H9 (cell line): ENCODE data around the gene CARS1. TPM values are rescaled to one million over a fixed set of nuclear protein-coding genes. Genes with fewer than 3 reads are reported as not detected.
A peak's percentile ranks its signal among the peaks of the same experiment; 100 is the strongest.

ENCODE experiments used
- DNase-seq: peaks from one replicate; pipeline ENCODE4 v3.0.0-alpha.2; 2017
- H2AFZ ChIP-seq: one replicate; pipeline ENCODE4 v1.6.1; 2013; ENCODE audit warnings: mild to moderate bottlenecking, low read length, control low read depth, moderate library complexity
- H2AK5ac ChIP-seq: 2 replicates; pipeline ENCODE4 v1.6.1; 2013; ENCODE audit warnings: low read length, control low read depth, mixed read lengths; ENCODE audit not compliant: insufficient read length
- H2BK120ac ChIP-seq: one replicate; pipeline ENCODE4 v1.6.1; 2013; ENCODE audit warnings: low read depth, mild to moderate bottlenecking, low read length, control low read depth, inconsistent platforms; ENCODE audit not compliant: poor library complexity, severe bottlenecking
- H2BK12ac ChIP-seq: 2 replicates; pipeline ENCODE4 v1.6.1; 2013; ENCODE audit warnings: low read length, control low read depth, mixed read lengths, low read depth; ENCODE audit not compliant: insufficient read length
- H2BK15ac ChIP-seq: 2 replicates; pipeline ENCODE4 v1.6.1; 2013; ENCODE audit warnings: low read depth, low read length, control low read depth
- H2BK20ac ChIP-seq: one replicate; pipeline ENCODE4 v1.6.1; 2013; ENCODE audit warnings: low read depth, mild to moderate bottlenecking, low read length, control low read depth, inconsistent platforms; ENCODE audit not compliant: poor library complexity, severe bottlenecking
- H2BK5ac ChIP-seq: 2 replicates; pipeline ENCODE4 v1.6.1; 2013; ENCODE audit warnings: low read length, control low read depth, mixed read lengths; ENCODE audit not compliant: insufficient read length
- H3K14ac ChIP-seq: 2 replicates; pipeline ENCODE4 v1.6.1; 2013; ENCODE audit warnings: low read length, control low read depth; ENCODE audit not compliant: insufficient read depth
- H3K18ac ChIP-seq: 2 replicates; pipeline ENCODE4 v1.6.1; 2013; ENCODE audit warnings: low read depth, mild to moderate bottlenecking, mixed read lengths, low read length, control low read depth; ENCODE audit not compliant: insufficient read length
- H3K23ac ChIP-seq: 2 replicates; pipeline ENCODE4 v1.6.1; 2013; ENCODE audit warnings: low read length, control low read depth, mixed read lengths, low read depth; ENCODE audit not compliant: insufficient read length
- H3K23me2 ChIP-seq: 2 replicates; pipeline ENCODE4 v1.6.1; 2013; ENCODE audit warnings: low read depth, mild to moderate bottlenecking, mixed read lengths, low read length, control low read depth; ENCODE audit not compliant: insufficient read length, poor library complexity, severe bottlenecking
- H3K27ac ChIP-seq: 2 replicates; pipeline ENCODE4 v1.5.1; 2013; ENCODE audit warnings: low read length, control low read depth, mixed read lengths, low read depth; ENCODE audit not compliant: insufficient read length
- H3K27me3 ChIP-seq: 2 replicates; pipeline ENCODE4 v1.6.1; 2013; ENCODE audit warnings: low read length, control low read depth, inconsistent platforms; ENCODE audit not compliant: insufficient read depth
- H3K4ac ChIP-seq: 2 replicates; pipeline ENCODE4 v1.6.1; 2013; ENCODE audit warnings: low read depth, mild to moderate bottlenecking, control low read depth, inconsistent platforms, low read length, moderate library complexity
- H3K4me1 ChIP-seq: 2 replicates; pipeline ENCODE4 v1.6.1; 2013; ENCODE audit warnings: low read length, control low read depth, inconsistent platforms; ENCODE audit not compliant: insufficient read depth
- H3K4me2 ChIP-seq: 2 replicates; pipeline ENCODE4 v1.6.1; 2013; ENCODE audit warnings: low read length, control low read depth, mixed read lengths; ENCODE audit not compliant: insufficient read length, insufficient read depth
- H3K56ac ChIP-seq: 2 replicates; pipeline ENCODE4 v1.6.1; 2013; ENCODE audit warnings: low read depth, mild to moderate bottlenecking, mixed read lengths, low read length, control low read depth; ENCODE audit not compliant: insufficient read length
- H3K79me1 ChIP-seq: 2 replicates; pipeline ENCODE4 v1.6.1; 2013; ENCODE audit warnings: low read depth, mild to moderate bottlenecking, moderate library complexity, low read length, control low read depth, inconsistent platforms; ENCODE audit not compliant: insufficient read depth, poor library complexity, severe bottlenecking
- H3K79me2 ChIP-seq: 2 replicates; pipeline ENCODE4 v1.6.1; 2013; ENCODE audit warnings: low read length, control low read depth, inconsistent platforms; ENCODE audit not compliant: insufficient read depth
- H3K9ac ChIP-seq: 2 replicates; pipeline ENCODE4 v1.6.1; 2013; ENCODE audit warnings: low read length, control low read depth, mixed read lengths; ENCODE audit not compliant: insufficient read length; ENCODE audit errors: extremely low read depth
- H3K9me3 ChIP-seq: one replicate; pipeline ENCODE4 v1.6.1; 2013; ENCODE audit warnings: low read depth, low read length, inconsistent platforms; ENCODE audit not compliant: control insufficient read depth
- H3T11ph ChIP-seq: one replicate; pipeline ENCODE4 v1.6.1; 2013; ENCODE audit warnings: mild to moderate bottlenecking, low read length, control low read depth, inconsistent platforms
- H4K20me1 ChIP-seq: one replicate; pipeline ENCODE4 v1.6.1; 2013; ENCODE audit not compliant: control insufficient read depth, insufficient read length, insufficient read depth
- H4K5ac ChIP-seq: 2 replicates; pipeline ENCODE4 v1.6.1; 2013; ENCODE audit warnings: low read depth, mild to moderate bottlenecking, mixed read lengths, low read length, control low read depth; ENCODE audit not compliant: insufficient read length
- H4K8ac ChIP-seq: replicated peaks from 2 replicates; pipeline ENCODE4 v1.6.1; 2013; ENCODE audit warnings: low read length, control low read depth, mixed read lengths, low read depth; ENCODE audit not compliant: insufficient read length
- H4K91ac ChIP-seq: 2 replicates; pipeline ENCODE4 v1.6.1; 2013; ENCODE audit warnings: low read depth, mild to moderate bottlenecking, moderate library complexity, mixed read lengths, low read length, control low read depth; ENCODE audit not compliant: insufficient read length
- H3K27ac Mint-ChIP-seq, 3 experiments: 2 replicates in 2 of 3; 3 replicates in 1 of 3; pipeline ENCODE4 v1.8.0; 2020 to 2021; ENCODE audit warnings: mixed read lengths in 3 of 3, mild to moderate bottlenecking in 1 of 3, moderate library complexity in 1 of 3
- H3K27me3 Mint-ChIP-seq: 2 replicates; pipeline ENCODE4 v1.8.0; 2021; ENCODE audit warnings: low read depth, mild to moderate bottlenecking, moderate library complexity, mixed read lengths
- H3K36me3 Mint-ChIP-seq, 3 experiments: 2 replicates in 2 of 3; 3 replicates in 1 of 3; pipeline ENCODE4 v1.8.0; 2020 to 2021; ENCODE audit warnings: low read depth in 3 of 3, mixed read lengths in 3 of 3; ENCODE audit not compliant: insufficient read depth in 1 of 3
- H3K4me1 Mint-ChIP-seq, 2 experiments: 2 replicates each; pipeline ENCODE4 v1.8.0; 2020; ENCODE audit warnings: mixed read lengths in 2 of 2
- H3K4me3 Mint-ChIP-seq, 2 experiments: 2 replicates in 1 of 2; 3 replicates in 1 of 2; pipeline ENCODE4 v1.8.0; 2020 to 2021; ENCODE audit warnings: mild to moderate bottlenecking in 2 of 2, mixed read lengths in 2 of 2, moderate library complexity in 1 of 2
- H3K9me3 Mint-ChIP-seq, 2 experiments: 2 replicates in 1 of 2; 3 replicates in 1 of 2; pipeline ENCODE4 v1.8.0; 2020; ENCODE audit warnings: mild to moderate bottlenecking in 2 of 2, mixed read lengths in 2 of 2, moderate library complexity in 1 of 2
- CTCF ChIP-seq: fragments of 200-600 bp; sonication (generic); conservative IDR thresholded peaks from 3 replicates; pipeline ENCODE4 v1.8.0; 2021; ENCODE audit warnings: antibody characterized with exemption, mild to moderate bottlenecking
- WGBS: extraction: QIAGEN DNeasy Blood & Tissue Kit; methylation state at CpG from one replicate; pipeline ENCODE4 v1.1.7; 2013; ENCODE audit warnings: missing lambda C conversion rate, low lambda C conversion rate, mixed read lengths; ENCODE audit not compliant: insufficient read length; ENCODE audit errors: extremely low coverage; 5-methylcytosine and 5-hydroxymethylcytosine counted together
- total RNA-seq: library from RNA; stranded (reverse); gene quantifications from 2 replicates; pipeline ENCODE4 v1.2.1, GENCODE V29; 2021

CARS1 gene
- total RNA-seq, 1 experiment from 2014 or later = 92.3 TPM

DNA sequence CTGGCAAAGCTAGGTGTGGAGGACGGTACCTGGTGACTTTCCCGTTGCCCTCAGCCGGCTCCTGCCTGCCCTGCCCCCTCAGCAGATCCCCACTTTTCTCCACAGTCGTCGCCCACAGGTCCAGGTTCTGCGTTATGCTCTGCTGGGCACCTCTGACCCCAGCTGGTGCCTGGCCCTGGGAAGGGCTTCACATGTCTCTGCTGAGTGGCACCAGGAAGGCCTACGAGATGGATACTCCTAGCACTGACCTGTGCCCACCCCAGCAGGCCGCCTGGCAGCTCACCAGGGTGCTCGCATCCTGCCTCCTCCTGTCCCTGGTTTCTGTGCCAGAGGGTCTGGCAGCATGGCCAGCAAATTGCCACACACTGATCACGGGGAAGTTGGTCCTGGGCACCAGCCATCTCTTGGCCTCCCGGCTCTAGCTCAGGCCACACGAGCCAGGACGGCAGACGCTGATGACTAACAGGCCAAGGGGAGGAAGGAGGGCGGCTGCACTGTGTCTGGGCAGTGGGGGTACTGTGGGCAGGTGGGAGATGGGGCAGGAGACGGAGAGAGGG is 13.8 kb downstream of the CARS1 start:
- Histone ChIP-seq H3K4me1 (no peaks in the 10 kb centered on the region), H3K79me1 (peaks cover 5% of the 10 kb centered on the region), H2BK120ac (no peak overlapping the region), H3K18ac (no peak overlapping the region), H3K27ac (no peak overlapping the region), H2AK5ac (no peak overlapping the region), H3K79me2 (no peaks in the 10 kb centered on the region; the same call in 1 of the 2 replicates), H2BK12ac (no peak overlapping the region), H3K23ac (no peak overlapping the region), H3T11ph (no peak overlapping the region), H2BK5ac (no peak overlapping the region), H2BK20ac (no peak overlapping the region), H3K4ac (no peak overlapping the region), H3K23me2 (no peaks in the 10 kb centered on the region), H4K20me1 (no peaks in the 10 kb centered on the region), H3K14ac (no peak overlapping the region; the same call in 1 of the 2 replicates), H3K9ac (no peak overlapping the region), H3K27me3 (no peaks in the 10 kb centered on the region), H2AFZ (no peak overlapping the region), H4K8ac (no peak overlapping the region), H4K91ac (no peak overlapping the region), H4K5ac (no peak overlapping the region), H3K56ac (no peak overlapping the region), H2BK15ac (no peak overlapping the region), H3K9me3 (no peaks in the 10 kb centered on the region), H3K4me2 (no peak overlapping the region)
- peaks cover 24 to 69% (median 64%) of the 10 kb centered on the region in 3 experiments for H3K36me3 Mint-ChIP-seq
- peaks cover 7 to 13% of the 10 kb centered on the region in 2 experiments for H3K4me1 Mint-ChIP-seq
- no peaks in the 10 kb centered on the region for H3K9me3 Mint-ChIP-seq
- TF ChIP-seq CTCF = no peak
- H3K27ac Mint-ChIP-seq = peak overlapping the region; percentile 85 to 97 (median 90); a peak in 5 of 7 replicates
- no peaks in the 10 kb centered on the region for H3K27me3 Mint-ChIP-seq
- WGBS = no CpG with 5 or more reads among the region's 16 CpGs
- no peak for DNase-seq
- H3K4me3 Mint-ChIP-seq = no peak overlapping the region
